DMS79 (cell line): ENCODE measurements around the gene GPBAR1.
"Not testable (repeated sequence)": the region's sequence is repeated elsewhere in the genome, so short reads cannot be mapped to it uniquely, and the experiment has no call there.

Experiments
- DNase-seq: peaks from one replicate; lab custom pipeline; 2025; lab: John Stamatoyannopoulos, UW

Gene GPBAR1

GRCh38 chr2:218269900-218270720, 9.3 kb downstream of the GPBAR1 start, which contains the start of the genes AAMP and PNKD:
TSS of gene AAMP (minus strand) at chr2:218270137. CDS start at chr2:218270086, 51 bp downstream.
TSS of gene PNKD (plus strand) at chr2:218270519. CDS start at chr2:218270536, 17 bp downstream.
- peak; percentile 98 for DNase-seq

- DNase-seq, result no peak
These were observed 10.1 kb downstream of the GPBAR1 start for GRCh38 chr2:218270721-218271486.

- no peak for DNase-seq
These were observed 10.6 kb downstream of the GPBAR1 start for GRCh38 chr2:218271487-218271797.

GRCh38 chr2:218271865-218272530, 11.2 kb downstream of the GPBAR1 start:
- DNase-seq, result no peak

GRCh38 chr2:218272531-218273212, 11.9 kb downstream of the GPBAR1 start:
- peak; percentile 77 for DNase-seq

GRCh38 chr2:218273214-218273907, 12.5 kb downstream of the GPBAR1 start:
- not testable (repeated sequence) for DNase-seq

- DNase-seq, result no peak
These were observed 13.1 kb downstream of the GPBAR1 start for GRCh38 chr2:218273908-218274249.

GRCh38 chr2:218274586-218274985, 13.8 kb downstream of the GPBAR1 start:
- no peak for DNase-seq

GRCh38 chr2:218275371-218276072, 14.7 kb downstream of the GPBAR1 start:
- no peak for DNase-seq

- no peak for DNase-seq
These were observed 16.4 kb downstream of the GPBAR1 start for GRCh38 chr2:218276986-218277755.

GRCh38 chr2:218277921-218278320, 17.1 kb downstream of the GPBAR1 start:
- DNase-seq, result no peak

- DNase-seq, result no peak
These were observed 17.9 kb downstream of the GPBAR1 start for GRCh38 chr2:218278531-218279360.

GRCh38 chr2:218280260-218280870, 19.6 kb downstream of the GPBAR1 start:
- DNase-seq, result no peak

GRCh38 chr2:218281449-218281848, 20.6 kb downstream of the GPBAR1 start:
- DNase-seq, result no peak

GRCh38 chr2:218282173-218282991, 21.6 kb downstream of the GPBAR1 start:
- peak; percentile 19 for DNase-seq

- DNase-seq, result no peak
These were observed 23.4 kb downstream of the GPBAR1 start for GRCh38 chr2:218284106-218284811.

GRCh38 chr2:218285604-218286003, 24.8 kb downstream of the GPBAR1 start:
- peak; percentile 40 for DNase-seq
